Stimulated activated naive CD8-positive, alpha-beta T cell treated with anti-CD3 and anti-CD28 coated beads, Interleukin-15, Interleukin-2, amounts not matched to agents 100 U/mL and 50 U/mL, for 24 hours (primary cell): Measurements from ENCODE around the gene SLC30A2.

ENCODE experiments used
- ATAC-seq: fragments of 150-1000 bp; cut with Tn5 transposase; one replicate; pipeline ENCODE4 v1.10.0; 2021
- DNase-seq: peaks from one replicate; pipeline ENCODE4 v3.0.0; 2021

Gene SLC30A2

DNA sequence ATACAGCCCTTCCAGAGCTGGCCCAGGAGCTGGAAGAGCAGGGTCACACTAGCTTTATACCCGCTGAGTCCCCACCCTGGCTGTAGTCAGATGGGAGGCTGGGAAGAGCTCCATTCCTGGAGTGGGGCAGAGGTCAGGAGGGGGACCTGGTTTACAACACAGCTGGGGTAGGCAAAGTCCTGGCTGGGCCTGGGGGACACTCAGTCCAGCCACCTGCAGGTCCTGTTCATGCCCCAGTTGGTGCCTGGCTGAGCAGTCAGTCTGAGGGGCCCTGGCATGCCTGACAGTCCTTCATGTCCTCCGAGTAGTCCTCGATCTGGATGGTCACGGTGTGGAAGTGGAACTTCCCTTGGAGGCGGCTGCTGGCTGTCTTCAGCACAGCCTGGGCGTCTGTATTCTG is 7.0 kb downstream of the SLC30A2 start:
- DNase-seq (no peak), ATAC-seq (no peak)

DNA sequence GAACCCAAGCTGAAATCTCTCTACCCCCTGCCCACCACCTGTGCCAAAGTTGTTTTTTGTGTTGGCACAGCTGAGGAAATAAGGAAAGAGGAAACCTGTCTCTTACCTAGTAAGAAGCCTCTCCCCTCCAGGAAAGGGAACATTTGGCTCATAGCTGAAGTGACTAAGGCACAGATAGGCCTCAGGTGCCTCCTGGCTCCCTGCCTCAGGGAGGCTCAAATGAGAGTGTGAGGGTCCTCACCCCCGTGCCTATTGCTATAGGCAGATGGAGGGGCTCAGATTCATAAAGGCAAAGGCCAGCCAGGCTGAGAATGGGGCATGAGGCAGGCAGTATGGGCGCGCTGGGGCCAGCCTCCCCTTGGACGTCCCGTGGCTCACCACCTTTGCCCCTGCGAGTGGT is 7.4 kb downstream of the SLC30A2 start:
- DNase-seq (no peak), ATAC-seq (no peak)

GRCh38 chr1:26037904-26038303 is 8.0 kb downstream of the SLC30A2 start:
- ATAC-seq (no peak), DNase-seq (no peak)

DNA sequence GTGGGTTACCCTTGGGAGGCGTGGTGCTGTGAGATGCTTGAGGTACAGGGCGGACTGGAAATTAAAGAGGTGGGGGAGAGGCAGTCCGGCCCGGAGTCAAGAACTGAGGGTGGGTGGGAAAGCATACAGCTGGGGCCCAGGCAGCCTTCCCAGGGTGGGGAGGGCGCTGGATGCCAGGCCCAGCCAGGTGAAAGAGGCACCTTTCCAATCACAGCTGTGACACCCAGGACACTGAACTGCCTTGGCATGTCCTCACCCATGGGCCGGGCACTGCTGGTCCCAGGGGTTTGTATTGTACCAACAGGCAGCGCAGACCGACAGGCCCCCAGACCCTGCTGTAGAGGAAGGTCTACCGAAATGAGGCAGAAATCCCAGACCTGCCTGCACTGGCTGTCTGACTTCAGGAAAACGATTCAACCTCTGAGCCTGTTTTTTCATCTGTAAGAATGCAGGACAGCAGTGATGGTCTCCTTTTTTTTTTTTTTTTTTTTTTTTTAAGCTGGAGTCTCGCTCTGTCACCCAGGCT is 9.1 kb downstream of the SLC30A2 start:
- DNase-seq (no peak), ATAC-seq (no peak)

- ATAC-seq (peak; percentile 67), DNase-seq (peak; percentile 86)
Observed at GRCh38 chr1:26035959-26036755, 9.8 kb downstream of the SLC30A2 start.

GRCh38 chr1:26035203-26035958 is 10.5 kb downstream of the SLC30A2 start:
- ATAC-seq, result peak; percentile 92

DNA sequence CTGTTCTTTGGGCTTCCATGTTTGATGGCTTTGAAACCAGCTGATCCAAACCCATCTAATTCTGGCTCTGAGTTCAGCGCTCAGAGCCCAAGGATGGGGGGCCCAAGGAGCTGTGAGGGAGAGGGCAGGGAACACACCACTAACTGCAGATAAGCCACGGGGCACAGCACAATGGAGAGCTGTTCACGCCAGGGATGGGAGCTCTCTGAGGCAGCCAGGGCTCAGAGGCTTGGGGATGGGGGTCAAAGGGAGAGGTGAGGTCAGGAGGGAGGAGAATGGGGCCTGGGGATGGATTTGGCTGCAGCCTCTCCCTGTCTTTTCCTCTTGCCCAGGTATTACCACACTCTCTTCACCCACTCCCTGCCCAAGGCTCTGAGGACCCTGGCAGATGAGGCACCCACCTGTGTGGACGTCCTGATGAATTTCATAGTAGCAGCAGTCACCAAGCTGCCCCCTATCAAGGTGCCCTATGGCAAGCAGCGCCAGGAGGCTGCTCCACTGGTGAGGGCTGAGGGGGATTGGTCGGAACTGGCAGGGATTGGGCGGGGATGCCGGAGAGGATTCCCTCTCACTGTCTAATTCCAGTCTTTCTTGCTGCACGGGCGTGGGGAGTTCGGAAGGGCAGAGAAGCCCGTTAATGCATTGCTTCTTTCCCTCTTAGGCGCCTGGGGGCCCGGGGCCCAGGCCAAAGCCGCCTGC is 11.3 kb downstream of the SLC30A2 start:
- ATAC-seq, result no peak
- DNase-seq, result peak; percentile 18

More at GRCh38 chr1:26035203-26035958, 10.5 kb downstream of the SLC30A2 start:
- DNase-seq, result peak; percentile 93

- DNase-seq, result no peak
- ATAC-seq, result no peak
Observed at GRCh38 chr1:26032656-26033357, 13.1 kb downstream of the SLC30A2 start.

- no peak for ATAC-seq
- no peak for DNase-seq
Observed at GRCh38 chr1:26031611-26032220, 14.2 kb downstream of the SLC30A2 start.

GRCh38 chr1:26031196-26031595 is 14.7 kb downstream of the SLC30A2 start:
- no peak for DNase-seq
- no peak for ATAC-seq

DNA sequence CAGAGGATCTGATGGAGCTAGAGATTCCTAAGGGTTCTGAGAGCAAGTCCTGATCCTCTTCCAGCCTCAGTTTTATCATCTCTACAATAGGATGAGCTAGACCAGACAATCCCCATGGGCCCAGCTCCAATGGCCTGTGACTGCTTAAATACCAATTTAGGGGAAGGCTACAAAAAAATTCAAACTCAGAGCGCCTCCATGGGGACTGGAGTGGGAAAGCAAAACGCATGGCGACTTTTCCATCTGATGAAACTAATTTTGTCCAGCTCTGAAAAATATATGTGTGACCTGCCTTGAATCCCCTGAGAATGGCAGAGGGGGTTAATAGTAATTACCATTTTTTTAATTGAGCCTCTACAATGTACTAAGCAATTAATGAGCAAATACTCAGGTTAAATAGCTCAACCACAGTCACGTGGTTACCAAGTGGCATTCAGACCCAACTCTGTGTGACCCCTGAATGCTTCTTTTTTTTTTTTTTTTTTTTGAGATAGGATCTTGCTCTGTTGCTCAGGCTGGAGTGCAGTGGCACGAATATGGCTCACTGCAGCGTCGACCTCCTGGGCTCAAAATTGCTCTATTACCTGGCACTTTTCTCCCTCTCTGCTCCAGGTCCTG is 15.9 kb downstream of the SLC30A2 start:
- no peak for ATAC-seq
- no peak for DNase-seq

- DNase-seq (no peak), ATAC-seq (no peak)
Observed at GRCh38 chr1:26029054-26029863, 16.7 kb downstream of the SLC30A2 start.

- no peak for ATAC-seq
- no peak for DNase-seq
Observed at GRCh38 chr1:26028490-26028980, 17.4 kb downstream of the SLC30A2 start.

DNA sequence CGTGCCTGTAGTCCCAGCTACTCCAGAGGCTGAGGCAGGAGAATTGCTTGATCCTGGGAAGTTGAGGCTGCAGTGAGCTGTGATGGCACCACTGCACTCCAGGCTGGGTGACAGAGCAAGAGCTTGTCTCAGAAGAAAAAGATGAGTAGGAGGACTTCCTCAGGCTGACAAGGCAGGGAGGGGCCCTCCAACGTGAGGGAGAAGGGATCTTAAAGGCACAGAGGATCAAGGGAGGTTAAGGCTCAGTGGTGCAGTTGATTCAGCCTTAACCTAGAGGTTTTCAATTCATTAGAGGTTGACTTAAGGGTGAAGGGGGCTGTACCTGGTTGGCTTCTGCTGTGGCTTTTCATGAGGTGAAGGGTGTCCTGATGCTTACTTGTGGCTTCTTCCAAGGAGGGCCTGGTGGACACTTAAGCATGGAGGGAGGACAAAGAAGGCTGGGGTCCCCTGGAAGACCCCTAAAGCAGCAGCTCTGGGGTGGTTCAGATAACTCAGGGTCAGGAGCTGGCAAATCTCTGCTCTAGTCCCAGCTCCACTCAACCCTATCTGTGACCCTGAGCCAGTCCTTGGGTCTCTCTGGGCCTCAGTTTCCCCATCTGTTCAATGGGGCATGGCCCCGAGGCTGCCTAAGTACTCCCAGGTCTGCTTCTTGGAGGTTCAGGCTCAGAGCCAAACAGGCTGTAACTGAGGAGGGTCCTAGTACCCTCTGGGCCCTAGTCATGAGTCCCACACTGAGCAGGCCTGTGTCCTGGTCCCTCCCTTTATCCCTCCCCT is 18.0 kb downstream of the SLC30A2 start:
- no peak for DNase-seq
- peak; percentile 29 for ATAC-seq

- ATAC-seq, result no peak
- DNase-seq, result no peak
Observed at GRCh38 chr1:26025517-26025916, 20.4 kb downstream of the SLC30A2 start.

DNA sequence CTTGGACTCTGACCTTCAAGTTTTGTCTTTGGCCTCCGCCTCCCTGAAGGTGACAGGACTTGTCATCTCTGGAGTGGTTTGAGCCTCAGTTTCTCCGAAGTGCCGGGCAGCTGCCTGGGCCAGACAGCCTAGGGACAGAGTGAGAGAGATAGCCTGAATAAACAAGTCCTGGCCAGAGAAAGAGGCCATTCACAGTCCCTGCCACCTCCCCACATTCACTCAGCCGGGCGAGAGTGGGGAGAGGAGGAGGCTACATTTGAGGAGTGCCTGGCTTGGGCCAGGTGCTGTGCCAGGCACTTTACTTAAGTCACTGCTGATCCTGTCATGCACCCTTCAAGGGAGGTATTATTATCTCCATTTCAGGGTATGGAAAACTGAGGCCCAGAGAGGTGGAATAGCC is 20.9 kb downstream of the SLC30A2 start:
- no peak for DNase-seq
- no peak for ATAC-seq

DNA sequence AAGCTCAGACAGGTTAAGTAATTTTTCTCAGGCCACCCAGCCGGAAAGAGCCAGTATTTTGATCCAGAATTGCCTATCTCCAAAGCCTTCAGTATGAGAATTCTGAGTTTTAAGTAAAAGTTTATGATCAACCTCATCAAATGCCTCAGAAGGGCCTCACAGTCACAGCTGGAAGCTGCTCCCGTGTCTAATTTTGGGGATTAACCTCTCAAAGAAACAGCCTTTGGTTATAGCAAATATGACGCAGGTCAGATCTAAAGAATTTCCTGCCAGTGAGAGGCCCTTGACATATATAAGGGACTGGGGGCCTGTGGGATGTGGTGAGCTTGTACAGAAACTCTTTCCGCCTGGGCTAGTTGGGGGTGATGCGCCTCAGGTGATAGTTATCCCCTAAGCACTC is 22.1 kb downstream of the SLC30A2 start:
- no peak for DNase-seq
- ATAC-seq, result no peak

GRCh38 chr1:26023009-26023408 is 22.9 kb downstream of the SLC30A2 start:
- ATAC-seq (no peak), DNase-seq (no peak)

DNA sequence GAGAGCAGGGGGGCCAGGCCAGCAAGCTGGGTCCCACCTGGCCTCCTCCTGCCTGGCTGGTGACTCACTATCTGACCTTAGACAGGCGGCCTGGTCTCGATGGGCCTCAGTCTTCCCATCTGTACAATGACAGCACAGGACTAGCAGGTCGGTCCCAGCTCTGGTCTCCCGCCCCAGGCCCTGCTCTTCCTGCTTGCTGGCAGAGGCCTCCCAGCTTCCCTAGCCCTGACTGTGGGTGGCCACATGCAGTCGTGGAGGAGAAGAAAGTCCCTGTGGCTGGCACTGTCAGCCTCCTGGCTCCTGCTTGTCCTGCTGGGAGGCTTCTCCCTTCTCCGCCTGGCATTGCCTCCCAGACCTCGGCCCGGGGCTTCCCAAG is 23.5 kb downstream of the SLC30A2 start:
- no peak for ATAC-seq
- DNase-seq, result no peak
